Mesendoderm (in vitro differentiated cells): ENCODE data around the gene IL17RC.

Experiments
- DNase-seq: peaks from one replicate; pipeline ENCODE4 v3.0.0; 2013
- H2AK5ac ChIP-seq: 2 replicates; pipeline ENCODE4 v1.6.1; 2013; ENCODE audit warnings: low read length, inconsistent platforms
- H2BK120ac ChIP-seq: 2 replicates; pipeline ENCODE4 v1.6.1; 2013; ENCODE audit warnings: low read depth, mild to moderate bottlenecking, low read length, moderate library complexity, mixed read lengths
- H2BK15ac ChIP-seq: replicated peaks from 2 replicates; pipeline ENCODE4 v1.6.1; 2013; ENCODE audit warnings: low read depth, mild to moderate bottlenecking, moderate library complexity
- H2BK5ac ChIP-seq: 2 replicates; pipeline ENCODE4 v1.6.1; 2013; ENCODE audit warnings: low read length, inconsistent platforms
- H3K18ac ChIP-seq: 2 replicates; pipeline ENCODE4 v1.6.1; 2013; ENCODE audit warnings: mild to moderate bottlenecking, low read length, mixed read lengths
- H3K23ac ChIP-seq: one replicate; pipeline ENCODE4 v1.6.1; 2013; ENCODE audit warnings: low read length
- H3K27ac ChIP-seq: 2 replicates; pipeline ENCODE4 v1.5.1; 2013; ENCODE audit warnings: low read depth, mild to moderate bottlenecking, inconsistent platforms, low read length, moderate library complexity
- H3K27me3 ChIP-seq: 2 replicates; pipeline ENCODE4 v1.6.1; 2013; ENCODE audit warnings: low read length, control low read depth, mild to moderate bottlenecking, inconsistent platforms; ENCODE audit not compliant: insufficient read depth, poor library complexity
- H3K36me3 ChIP-seq: 2 replicates; pipeline ENCODE4 v1.6.1; 2013; ENCODE audit warnings: low read length, inconsistent platforms; ENCODE audit not compliant: control insufficient read depth, insufficient read depth
- H3K4ac ChIP-seq: one replicate; pipeline ENCODE4 v1.6.1; 2013; ENCODE audit warnings: low read depth, mild to moderate bottlenecking, low read length, moderate library complexity
- H3K4me1 ChIP-seq: 2 replicates; pipeline ENCODE4 v1.6.1; 2013; ENCODE audit warnings: low read depth, low read length, inconsistent platforms; ENCODE audit not compliant: control insufficient read depth
- H3K4me2 ChIP-seq: 2 replicates; pipeline ENCODE4 v1.6.1; 2013; ENCODE audit warnings: low read length
- H3K4me3 ChIP-seq: 2 replicates; pipeline ENCODE4 v1.5.1; 2013; ENCODE audit warnings: mild to moderate bottlenecking, low read length
- H3K56ac ChIP-seq: one replicate; pipeline ENCODE4 v1.6.1; 2013; ENCODE audit warnings: low read length
- H3K79me1 ChIP-seq: 2 replicates; pipeline ENCODE4 v1.6.1; 2013; ENCODE audit warnings: low read length, inconsistent platforms
- H3K79me2 ChIP-seq: 2 replicates; pipeline ENCODE4 v1.6.1; 2013; ENCODE audit warnings: mild to moderate bottlenecking, low read length; ENCODE audit not compliant: control insufficient read depth, insufficient read depth
- H3K9ac ChIP-seq: 2 replicates; pipeline ENCODE4 v1.6.1; 2013; ENCODE audit warnings: low read length, inconsistent platforms
- H4K5ac ChIP-seq: one replicate; pipeline ENCODE4 v1.6.1; 2013; ENCODE audit warnings: low read length
- H4K8ac ChIP-seq: one replicate; pipeline ENCODE4 v1.6.1; 2013; ENCODE audit warnings: low read depth, mild to moderate bottlenecking, control low read depth, low read length, moderate library complexity
- WGBS: extraction: QIAGEN DNeasy Blood & Tissue Kit; methylation state at CpG from one replicate; pipeline ENCODE4 v1.1.7; 2013; ENCODE audit warnings: low lambda C conversion rate, missing lambda C conversion rate; ENCODE audit not compliant: insufficient coverage; ENCODE audit errors: extremely low coverage; 5-methylcytosine and 5-hydroxymethylcytosine counted together

Gene IL17RC

DNA sequence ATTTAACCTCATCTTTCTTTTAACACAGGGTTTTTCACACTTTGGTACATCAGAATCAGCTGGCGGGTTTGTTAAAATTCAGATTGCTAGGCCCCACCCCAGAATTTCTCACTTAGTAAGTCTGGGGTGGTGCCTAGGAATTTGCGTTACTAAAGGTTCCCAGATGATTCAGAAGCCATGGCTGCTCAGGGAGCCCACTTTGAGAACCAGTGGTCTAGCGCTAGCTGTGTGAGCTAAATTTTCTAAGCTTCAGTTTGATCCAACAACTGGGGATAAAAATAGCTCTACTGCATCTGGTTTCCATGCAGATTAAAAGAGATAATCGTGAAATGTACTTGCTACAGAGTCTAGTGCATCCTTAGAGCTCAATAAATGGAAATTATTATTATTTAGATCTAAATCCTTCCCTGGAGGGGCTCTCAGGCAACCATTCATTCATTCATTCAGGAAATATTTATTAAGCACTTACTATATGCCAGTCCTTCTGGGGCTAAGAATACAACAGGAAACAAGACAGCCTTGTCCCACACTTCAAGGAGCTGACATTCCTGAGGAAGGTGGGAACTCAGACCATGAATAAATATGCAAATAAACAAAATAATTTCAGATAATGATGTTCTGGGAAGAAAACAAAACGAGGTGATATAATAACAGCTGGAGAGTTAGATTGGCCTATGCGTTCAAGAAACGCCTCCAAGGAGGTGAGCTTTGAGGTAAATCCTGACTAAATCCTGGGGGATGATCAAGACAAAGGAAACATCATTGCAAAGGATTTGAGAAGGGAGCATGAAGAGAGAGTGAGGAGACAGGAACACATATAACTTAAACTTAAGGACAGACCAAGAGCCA, 33.0 kb upstream of the IL17RC start:
- H3K36me3 ChIP-seq = no peaks in the 10 kb centered on the region
- H3K23ac ChIP-seq = no peak overlapping the region
- H3K27ac ChIP-seq = no peak overlapping the region
- H3K27me3 ChIP-seq = no peaks in the 10 kb centered on the region
- DNase-seq = peak; percentile 41
- no peak overlapping the region for H4K5ac ChIP-seq
- no peak overlapping the region for H2BK5ac ChIP-seq
- H3K4ac ChIP-seq = no peak overlapping the region
- H2BK120ac ChIP-seq = no peak overlapping the region
- H3K56ac ChIP-seq = no peak overlapping the region
- no peak overlapping the region for H2AK5ac ChIP-seq
- H3K79me1 ChIP-seq = no peaks in the 10 kb centered on the region
- no peaks in the 10 kb centered on the region for H3K4me1 ChIP-seq
- H3K4me3 ChIP-seq = no peak overlapping the region
- no peaks in the 10 kb centered on the region for H3K79me2 ChIP-seq
- no CpG with 5 or more reads among the region's 7 CpGs for WGBS
- no peak overlapping the region for H3K9ac ChIP-seq
- H3K4me2 ChIP-seq = no peak overlapping the region
- H2BK15ac ChIP-seq = no peak overlapping the region
- H3K18ac ChIP-seq = no peak overlapping the region
- H4K8ac ChIP-seq = no peak overlapping the region

DNA sequence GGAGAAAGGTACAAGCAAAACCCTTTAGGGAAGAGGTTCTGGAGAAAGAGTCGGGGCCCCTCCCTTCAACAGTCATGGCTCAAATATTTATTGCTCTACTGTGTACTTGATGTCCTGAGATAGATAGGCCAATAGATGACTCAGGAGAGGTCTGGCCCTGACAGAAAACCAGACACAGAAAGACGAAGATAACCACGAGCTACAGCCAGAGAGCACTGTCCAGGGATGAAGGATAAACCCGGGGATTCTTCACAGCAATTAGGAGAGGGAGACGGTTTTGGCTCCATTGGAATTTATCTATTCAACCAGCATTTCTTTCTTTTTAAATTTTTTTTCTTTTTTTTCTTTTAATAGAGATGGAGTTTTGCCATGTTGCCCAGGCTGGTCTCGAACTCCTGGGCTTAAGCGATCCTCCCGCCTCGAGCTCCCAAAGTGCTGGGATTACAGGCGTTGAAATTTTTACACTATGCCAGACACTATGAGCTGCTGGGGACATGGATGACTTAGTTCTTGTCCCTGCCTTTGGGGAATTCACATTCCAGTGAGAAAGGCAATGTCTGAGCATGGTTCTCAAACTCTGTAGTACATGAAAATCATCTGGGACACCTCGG, 32.2 kb upstream of the IL17RC start:
- WGBS = no CpG with 5 or more reads among the region's 11 CpGs
- H2BK120ac ChIP-seq = no peak overlapping the region
- H3K4ac ChIP-seq = no peak overlapping the region
- H2BK5ac ChIP-seq = no peak overlapping the region
- H3K9ac ChIP-seq = no peak overlapping the region
- no peaks in the 10 kb centered on the region for H3K79me1 ChIP-seq
- H4K5ac ChIP-seq = no peak overlapping the region
- H4K8ac ChIP-seq = no peak overlapping the region
- no peak overlapping the region for H3K56ac ChIP-seq
- no peak overlapping the region for H3K4me2 ChIP-seq
- no peaks in the 10 kb centered on the region for H3K27me3 ChIP-seq
- H3K27ac ChIP-seq = no peak overlapping the region
- no peaks in the 10 kb centered on the region for H3K36me3 ChIP-seq
- no peaks in the 10 kb centered on the region for H3K79me2 ChIP-seq
- H2AK5ac ChIP-seq = no peak overlapping the region
- no peaks in the 10 kb centered on the region for H3K4me1 ChIP-seq
- no peak overlapping the region for H3K23ac ChIP-seq
- no peak overlapping the region for H3K18ac ChIP-seq
- peak; percentile 71 for DNase-seq
- H2BK15ac ChIP-seq = no peak overlapping the region
- H3K4me3 ChIP-seq = no peak overlapping the region

DNA sequence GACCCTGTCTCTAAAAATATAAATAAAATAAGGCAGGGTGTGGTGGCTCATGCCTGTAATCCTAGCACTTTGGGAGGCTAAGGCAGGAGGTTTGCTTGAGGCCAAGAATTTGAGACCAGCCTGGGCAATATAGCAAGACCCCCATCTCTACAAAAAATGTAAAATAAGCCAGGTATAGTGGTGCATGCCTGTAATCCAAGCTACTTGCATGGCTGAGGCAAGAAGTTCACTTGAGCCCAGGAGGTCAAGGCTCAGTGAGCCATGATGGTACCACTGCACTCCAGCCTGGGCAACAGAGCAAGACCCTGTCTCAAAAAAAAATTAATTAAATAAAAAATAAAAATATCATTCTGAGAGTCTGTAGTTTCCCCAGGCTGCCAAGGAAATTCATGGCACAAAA, 30.6 kb upstream of the IL17RC start:
- Histone ChIP-seq H2BK15ac (no peak overlapping the region), H2BK120ac (no peak overlapping the region), H3K4me3 (no peak overlapping the region), H2AK5ac (no peak overlapping the region), H3K27me3 (no peaks in the 10 kb centered on the region), H3K4me2 (no peak overlapping the region), H3K36me3 (no peaks in the 10 kb centered on the region), H3K9ac (no peak overlapping the region), H3K79me1 (peaks cover 5% of the 10 kb centered on the region), H3K23ac (no peak overlapping the region), H3K4ac (no peak overlapping the region), H4K5ac (no peak overlapping the region), H2BK5ac (no peak overlapping the region), H4K8ac (no peak overlapping the region), H3K79me2 (peaks cover 8% of the 10 kb centered on the region), H3K18ac (no peak overlapping the region), H3K27ac (no peak overlapping the region), H3K4me1 (no peaks in the 10 kb centered on the region), H3K56ac (no peak overlapping the region)
- no peak for DNase-seq

DNA sequence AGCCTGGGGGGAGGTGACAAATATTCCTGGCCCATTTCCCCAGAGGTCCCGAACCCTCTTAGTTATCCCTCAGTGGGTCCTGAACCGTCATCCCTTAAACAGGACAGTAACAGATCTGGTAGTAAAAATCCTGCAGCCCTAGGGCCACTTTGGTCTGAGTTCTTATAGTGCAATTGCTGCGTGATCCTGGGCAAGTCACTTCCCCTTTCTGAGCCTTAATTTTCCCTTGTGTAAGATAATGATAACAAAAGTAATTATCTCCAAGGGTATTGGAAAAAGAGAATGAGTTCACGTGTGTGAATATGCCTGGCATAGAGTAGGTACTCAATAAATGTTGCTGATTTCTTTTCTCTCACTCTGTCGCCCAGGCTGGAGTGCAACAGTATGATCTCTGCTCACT, 29.4 kb upstream of the IL17RC start:
- no peak overlapping the region for H3K18ac ChIP-seq

DNA sequence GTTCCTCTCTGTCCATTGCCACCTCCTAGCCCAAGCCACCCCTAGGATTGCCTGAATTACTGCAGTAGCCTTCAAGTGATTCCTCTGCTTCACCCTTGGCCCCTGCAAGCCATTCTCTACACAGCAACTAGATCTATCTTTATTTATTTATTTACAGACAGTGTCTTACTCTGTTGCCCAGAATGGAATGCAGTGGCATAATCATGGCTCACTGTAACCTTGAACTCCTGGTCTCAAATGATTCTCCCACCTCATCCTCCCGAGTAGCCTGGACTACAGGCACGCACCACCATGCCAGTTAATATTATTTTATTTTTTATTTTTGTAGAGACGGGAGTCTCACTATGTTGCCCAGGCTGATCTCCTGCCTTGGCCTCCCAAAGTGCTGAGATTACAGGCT, 28.4 kb upstream of the IL17RC start:
- Histone ChIP-seq H3K27me3 (no peaks in the 10 kb centered on the region), H4K8ac (no peak overlapping the region), H2BK120ac (no peak overlapping the region), H3K36me3 (peaks cover 6% of the 10 kb centered on the region), H3K4me3 (no peak overlapping the region), H3K56ac (no peak overlapping the region), H4K5ac (no peak overlapping the region), H3K4me2 (no peak overlapping the region), H3K4me1 (no peaks in the 10 kb centered on the region), H3K18ac (no peak overlapping the region), H3K79me1 (peaks cover 11% of the 10 kb centered on the region), H3K27ac (no peak overlapping the region), H2AK5ac (no peak overlapping the region), H3K4ac (no peak overlapping the region), H3K23ac (no peak overlapping the region), H3K79me2 (peaks cover 13% of the 10 kb centered on the region), H2BK5ac (no peak overlapping the region), H2BK15ac (no peak overlapping the region), H3K9ac (no peak overlapping the region)
- WGBS = no CpG with 5 or more reads among the region's 3 CpGs
- no peak for DNase-seq

More for the DNA sequence above, 29.4 kb upstream of the IL17RC start:
- no peak overlapping the region for H3K4ac ChIP-seq
- H2AK5ac ChIP-seq = no peak overlapping the region
- H3K4me3 ChIP-seq = no peak overlapping the region
- H4K8ac ChIP-seq = no peak overlapping the region
- H3K56ac ChIP-seq = no peak overlapping the region
- H3K4me1 ChIP-seq = no peaks in the 10 kb centered on the region
- DNase-seq = no peak
- no peak overlapping the region for H2BK5ac ChIP-seq
- no CpG with 5 or more reads among the region's 5 CpGs for WGBS
- H3K27me3 ChIP-seq = no peaks in the 10 kb centered on the region
- H3K4me2 ChIP-seq = no peak overlapping the region
- H3K36me3 ChIP-seq = no peaks in the 10 kb centered on the region
- H4K5ac ChIP-seq = no peak overlapping the region
- peaks cover 11% of the 10 kb centered on the region for H3K79me2 ChIP-seq
- no peak overlapping the region for H3K27ac ChIP-seq
- H3K79me1 ChIP-seq = peaks cover 6% of the 10 kb centered on the region
- no peak overlapping the region for H2BK15ac ChIP-seq
- H3K9ac ChIP-seq = no peak overlapping the region
- no peak overlapping the region for H2BK120ac ChIP-seq
- no peak overlapping the region for H3K23ac ChIP-seq
